HG03039 (cell line): ENCODE data around the gene TAF9.
"Not testable (repeated sequence)": the region's sequence is repeated elsewhere in the genome, so short reads cannot be mapped to it uniquely, and the experiment has no call there.

Source experiments
- ATAC-seq: cut with Tn5 transposase; IDR thresholded peaks from one replicate; pipeline ENCODE4 v1.9.1; 2021; ENCODE audit warnings: mild to moderate bottlenecking, moderate library complexity; ENCODE audit not compliant: unreplicated experiment

Gene TAF9

GRCh38 chr5:69369340-69370121 is at the start of gene TAF9, which contains the start of the genes AK6 and RAD17:
TSS of gene TAF9 (minus strand) at chr5:69369520. CDS start at chr5:69365737, 3,783 bp downstream.
TSS of gene AK6 (minus strand) at chr5:69369520. CDS start at chr5:69369490, 30 bp downstream.
TSS of gene RAD17 (plus strand) at chr5:69369818. CDS start at chr5:69372209, 2,391 bp downstream.
- peak; percentile 87 for ATAC-seq

- ATAC-seq = no peak
Measured at GRCh38 chr5:69418554-69418953, 49.2 kb upstream of the TAF9 start.

- no peak for ATAC-seq
Measured at GRCh38 chr5:69416699-69417098, 47.4 kb upstream of the TAF9 start.

GRCh38 chr5:69416180-69416579 is 46.9 kb upstream of the TAF9 start:
- ATAC-seq = no peak

- no peak for ATAC-seq
Measured at GRCh38 chr5:69415584-69415958, 46.3 kb upstream of the TAF9 start.

GRCh38 chr5:69414885-69415583 is 45.7 kb upstream of the TAF9 start, which contains the start of gene MARVELD2:
TSS of gene MARVELD2 (plus strand) at chr5:69415116. CDS start at chr5:69419386, 4,270 bp downstream.
- ATAC-seq = peak; percentile 70

- no peak for ATAC-seq
Measured at GRCh38 chr5:69404659-69405330, 35.5 kb upstream of the TAF9 start.

GRCh38 chr5:69378376-69378775 is 9.1 kb upstream of the TAF9 start:
- no peak for ATAC-seq

GRCh38 chr5:69374911-69375446 is 5.7 kb upstream of the TAF9 start:
- peak; percentile 47 for ATAC-seq

GRCh38 chr5:69372394-69372793 is 3.1 kb upstream of the TAF9 start:
- no peak for ATAC-seq

- ATAC-seq = not testable (repeated sequence)
Measured at GRCh38 chr5:69370335-69370734, 1.0 kb upstream of the TAF9 start.

GRCh38 chr5:69368458-69369339 is 621 bp downstream of the TAF9 start:
- no peak for ATAC-seq

- no peak for ATAC-seq
Measured at GRCh38 chr5:69367697-69368279, 1.5 kb downstream of the TAF9 start.

- no peak for ATAC-seq
Measured at GRCh38 chr5:69364850-69365249, 4.5 kb downstream of the TAF9 start.

GRCh38 chr5:69364414-69364813 is 4.9 kb downstream of the TAF9 start:
- ATAC-seq = no peak

- no peak for ATAC-seq
Measured at GRCh38 chr5:69360442-69360841, 8.9 kb downstream of the TAF9 start.

GRCh38 chr5:69359699-69360098 is 9.6 kb downstream of the TAF9 start:
- no peak for ATAC-seq

GRCh38 chr5:69350664-69351063 is 18.7 kb downstream of the TAF9 start:
- no peak for ATAC-seq

GRCh38 chr5:69343083-69343482 is 26.2 kb downstream of the TAF9 start:
- no peak for ATAC-seq
